ENCODE data around the gene CCT6A.
"Not testable (repeated sequence)": the region's sequence is repeated elsewhere in the genome, so short reads cannot be mapped to it uniquely, and the experiment has no call there.

The CCT6A gene, protein sequence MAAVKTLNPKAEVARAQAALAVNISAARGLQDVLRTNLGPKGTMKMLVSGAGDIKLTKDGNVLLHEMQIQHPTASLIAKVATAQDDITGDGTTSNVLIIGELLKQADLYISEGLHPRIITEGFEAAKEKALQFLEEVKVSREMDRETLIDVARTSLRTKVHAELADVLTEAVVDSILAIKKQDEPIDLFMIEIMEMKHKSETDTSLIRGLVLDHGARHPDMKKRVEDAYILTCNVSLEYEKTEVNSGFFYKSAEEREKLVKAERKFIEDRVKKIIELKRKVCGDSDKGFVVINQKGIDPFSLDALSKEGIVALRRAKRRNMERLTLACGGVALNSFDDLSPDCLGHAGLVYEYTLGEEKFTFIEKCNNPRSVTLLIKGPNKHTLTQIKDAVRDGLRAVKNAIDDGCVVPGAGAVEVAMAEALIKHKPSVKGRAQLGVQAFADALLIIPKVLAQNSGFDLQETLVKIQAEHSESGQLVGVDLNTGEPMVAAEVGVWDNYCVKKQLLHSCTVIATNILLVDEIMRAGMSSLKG

DNA sequence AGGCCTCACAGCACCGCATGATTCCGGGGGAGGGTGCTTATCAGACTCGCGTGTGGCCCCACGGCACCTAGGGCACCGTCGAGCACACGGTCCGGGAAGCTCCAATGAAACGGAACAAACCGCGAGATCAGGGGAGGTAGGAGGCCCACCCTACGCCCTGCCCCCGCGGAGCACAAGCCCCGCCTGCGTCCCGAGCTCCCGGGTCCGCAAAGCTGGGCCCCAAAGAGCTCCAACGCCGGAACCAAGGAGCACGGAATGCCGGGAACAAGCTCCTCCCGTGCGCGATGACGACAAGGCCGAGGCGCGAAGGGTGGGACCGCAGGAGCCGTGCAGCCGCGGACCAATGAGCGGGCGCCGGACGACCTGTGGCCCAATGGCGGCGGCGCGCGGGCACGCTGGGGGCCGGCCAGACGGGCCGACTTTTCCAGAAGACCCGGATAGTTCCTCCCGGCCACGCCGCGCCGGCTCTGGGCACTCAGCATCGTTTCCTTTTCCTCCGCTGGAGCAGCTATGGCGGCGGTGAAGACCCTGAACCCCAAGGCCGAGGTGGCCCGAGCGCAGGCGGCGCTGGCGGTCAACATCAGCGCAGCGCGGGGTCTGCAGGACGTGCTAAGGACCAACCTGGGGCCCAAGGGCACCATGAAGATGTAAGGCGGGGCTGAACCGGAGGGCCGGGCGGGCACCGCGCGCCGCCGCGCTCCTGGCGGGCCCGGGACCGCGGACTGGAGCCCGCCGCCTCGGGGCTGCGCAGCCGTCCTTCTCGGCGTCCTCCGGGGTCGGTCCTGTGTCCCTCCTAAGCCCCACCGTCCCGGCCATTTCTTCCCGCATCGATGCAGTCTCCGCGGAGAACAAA, at the start of gene CCT6A, which contains the start of gene PSPH:
TSS of gene CCT6A (plus strand) at position 427 of the 853 bp plus-strand sequence. CDS start at position 511, 84 bp downstream.
TSS of gene PSPH (minus strand) at position 106 of the 853 bp plus-strand sequence. CDS start 30,232 bp downstream, outside the sequence.
- DNase-seq, result peak; percentile 91

DNA sequence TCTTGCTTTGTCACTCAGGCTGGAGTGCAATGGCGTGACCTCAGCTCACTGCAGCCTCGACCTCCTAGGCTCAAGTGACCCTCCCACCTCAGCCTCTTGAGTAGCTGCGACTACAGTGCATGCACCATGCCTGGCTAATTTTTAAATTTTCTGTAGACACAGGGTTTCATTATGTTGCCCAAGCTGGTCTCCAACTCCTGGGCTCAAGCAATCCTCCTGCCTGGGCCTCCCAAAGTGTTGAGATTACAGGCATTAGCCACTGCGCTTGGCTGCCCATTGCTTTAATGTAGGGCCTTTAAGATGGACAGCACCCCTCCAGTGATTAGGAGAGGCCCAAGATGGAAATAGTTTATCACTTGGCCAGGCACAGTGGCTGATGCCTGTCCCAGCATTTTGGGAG, 47.8 kb upstream of the CCT6A start:
- no peak for DNase-seq

DNA sequence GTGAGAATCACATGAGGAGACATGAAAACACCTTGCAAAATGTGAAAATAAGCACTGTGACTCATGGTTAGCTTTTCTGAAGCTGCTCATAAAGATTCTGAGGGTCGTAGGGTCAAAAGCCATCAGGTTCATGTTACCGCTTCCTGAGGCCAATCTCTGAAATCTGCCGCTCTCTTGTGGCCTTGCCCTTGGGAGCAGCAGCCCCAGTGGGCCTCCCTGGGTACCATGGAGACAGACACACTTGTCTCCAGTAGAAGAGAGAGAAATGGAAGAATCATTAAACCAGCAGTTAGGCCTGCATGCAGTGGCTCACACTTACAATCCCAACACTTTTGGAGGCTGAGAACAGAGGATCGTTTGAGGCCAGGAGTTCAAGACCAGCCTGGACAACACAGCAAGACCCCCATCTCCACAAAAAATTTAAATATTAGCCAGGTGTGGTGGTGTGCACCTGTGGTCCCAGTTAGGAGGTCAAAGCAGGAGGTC, 44.4 kb upstream of the CCT6A start:
- DNase-seq, result no peak

DNA sequence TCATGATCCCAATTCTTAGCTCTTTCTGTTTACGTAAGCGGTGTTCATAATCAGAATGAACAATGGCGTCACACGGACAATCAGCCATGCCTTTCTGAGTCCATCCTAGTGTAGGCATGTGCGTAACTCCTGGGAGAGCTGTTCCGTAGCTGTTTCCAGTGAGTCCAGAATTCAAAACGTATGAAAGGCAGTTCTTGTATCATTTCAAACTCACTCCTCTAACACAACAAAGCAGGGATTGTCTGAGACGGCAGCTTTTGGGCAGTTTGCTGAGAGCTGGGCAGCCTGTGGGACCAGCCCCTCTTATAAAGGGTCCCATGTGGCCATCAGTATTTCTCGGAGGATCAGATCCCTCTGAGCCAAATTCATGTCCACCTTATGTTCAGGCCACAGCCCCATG, 43.7 kb upstream of the CCT6A start:
- DNase-seq, result no peak

DNA sequence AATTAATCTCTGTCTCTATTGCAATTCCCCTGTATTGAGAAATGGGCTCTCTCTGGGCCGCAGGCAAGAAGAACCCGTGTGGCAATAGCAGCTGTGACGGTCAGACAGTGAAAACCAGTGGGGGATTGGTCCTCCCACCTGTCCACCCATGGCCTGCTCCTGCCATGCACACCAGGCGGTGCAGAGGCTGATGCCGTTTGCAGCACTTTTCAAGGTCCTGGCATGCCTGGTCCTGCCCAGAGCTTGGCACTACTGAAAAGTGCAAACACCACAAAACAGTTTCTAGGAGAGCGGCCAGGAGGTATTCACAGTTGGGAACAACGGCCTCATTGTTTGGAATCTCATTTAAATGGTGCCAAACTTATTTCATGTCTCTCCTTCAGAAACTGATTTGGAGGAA, 41.9 kb upstream of the CCT6A start:
- DNase-seq, result no peak

DNA sequence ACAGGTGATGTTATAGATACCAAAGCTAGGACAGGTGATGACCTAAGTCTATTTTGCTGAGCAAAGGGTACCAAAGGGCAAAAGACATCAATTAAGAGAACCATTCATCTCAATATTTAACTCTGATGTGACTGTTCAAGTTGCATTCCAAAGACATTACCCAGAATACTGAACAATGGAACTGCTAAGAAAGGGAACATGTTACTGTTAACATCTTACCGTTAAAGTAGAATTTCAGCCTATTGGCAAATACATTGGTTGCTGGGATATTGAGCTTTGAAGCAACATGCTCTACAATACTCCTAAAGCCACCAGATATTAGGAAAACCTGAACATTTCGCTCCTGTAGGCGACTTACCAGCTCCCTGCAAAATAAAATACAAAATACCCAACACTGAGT, 34.5 kb upstream of the CCT6A start:
- not testable (repeated sequence) for DNase-seq

DNA sequence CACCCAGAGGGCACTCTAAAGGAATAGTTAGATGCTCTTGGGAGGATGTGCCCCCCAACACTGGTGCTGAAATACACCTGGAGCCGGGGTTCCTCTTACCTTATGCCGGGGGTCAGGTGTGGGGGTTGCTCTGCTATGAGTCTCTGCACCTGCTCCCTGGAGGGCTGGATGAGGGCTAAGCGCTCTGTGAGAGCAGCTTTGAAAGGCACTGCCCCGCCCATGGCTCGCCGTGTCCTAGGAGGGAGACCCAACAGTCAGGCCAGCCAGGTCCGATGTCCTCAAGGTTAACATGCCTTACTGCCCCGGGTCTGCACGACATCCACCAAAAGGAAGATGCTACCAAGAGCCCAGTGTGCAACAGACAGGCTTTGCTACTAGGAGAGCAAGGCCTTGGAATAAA, 32.1 kb upstream of the CCT6A start:
- DNase-seq, result no peak

DNA sequence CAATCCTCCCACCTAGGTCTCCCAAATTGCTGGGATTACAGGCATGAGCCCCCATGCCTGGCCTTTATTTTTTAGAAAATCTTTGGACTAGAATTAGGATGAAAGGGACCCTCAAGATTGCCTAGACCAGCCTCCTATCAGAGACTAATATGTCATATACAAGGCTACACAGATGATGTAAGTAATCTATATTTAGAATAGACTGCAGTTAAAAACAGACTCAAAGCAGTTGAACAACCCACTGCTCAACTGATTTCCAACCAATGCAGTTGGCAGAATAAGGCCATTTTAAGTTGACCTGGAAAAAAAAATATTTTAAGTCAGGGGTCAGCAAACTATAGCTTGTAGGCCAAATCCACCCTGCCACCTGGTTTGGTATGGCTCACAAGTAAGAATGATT, 28.1 kb upstream of the CCT6A start:
- DNase-seq, result no peak

DNA sequence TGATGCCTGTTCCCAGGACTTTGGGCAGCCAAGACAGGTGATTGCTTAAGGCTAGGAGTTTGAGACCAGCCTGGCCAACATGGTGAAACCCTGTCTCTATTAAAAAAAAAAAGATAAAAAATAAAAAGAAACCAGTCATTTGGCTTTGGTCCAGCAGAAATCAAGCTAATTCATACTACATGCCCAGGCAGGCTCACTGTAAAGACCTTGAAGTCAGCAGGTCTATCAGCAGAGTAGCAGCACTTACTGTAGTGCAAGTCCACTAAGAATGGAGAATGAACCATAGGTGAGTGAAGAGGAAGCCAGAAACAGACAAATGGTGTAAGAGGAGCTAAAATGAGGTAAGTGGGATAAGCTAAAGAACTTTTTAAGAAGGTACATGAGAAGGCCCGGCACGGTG, 25.0 kb upstream of the CCT6A start:
- no peak for DNase-seq

DNA sequence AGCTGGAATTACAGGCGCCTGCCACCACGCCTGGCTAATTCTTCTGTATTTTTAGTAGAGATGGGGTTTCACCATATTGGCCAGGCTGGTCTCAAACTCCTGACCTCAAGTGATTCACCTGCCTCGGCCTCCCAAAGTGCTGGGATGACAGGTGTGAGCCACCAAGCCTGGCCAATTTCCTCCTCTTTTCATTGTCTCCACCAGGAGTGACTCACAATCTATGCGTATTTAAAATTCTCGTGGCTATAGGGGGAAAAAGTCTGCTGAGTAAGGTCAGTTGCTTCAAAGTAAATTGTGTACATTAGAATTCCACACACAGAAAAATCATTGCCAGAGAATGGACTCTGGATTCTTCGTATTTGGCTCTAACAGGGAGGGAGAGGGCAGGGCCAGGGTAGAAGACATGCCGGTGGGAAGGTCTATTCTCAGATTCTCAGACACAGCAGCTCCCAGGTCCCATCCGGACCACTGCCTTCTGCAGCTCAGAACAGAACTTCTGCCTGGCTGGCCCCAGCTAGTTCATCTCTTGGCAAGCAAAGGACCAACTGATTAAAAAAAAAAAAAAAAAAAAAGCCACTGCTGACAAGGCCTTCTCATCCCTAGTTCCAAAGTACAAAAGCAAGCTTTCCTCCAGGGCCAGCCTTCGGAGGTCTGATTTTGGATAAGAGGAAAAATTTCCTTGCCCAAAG, 22.5 kb upstream of the CCT6A start:
- no peak for DNase-seq

DNA sequence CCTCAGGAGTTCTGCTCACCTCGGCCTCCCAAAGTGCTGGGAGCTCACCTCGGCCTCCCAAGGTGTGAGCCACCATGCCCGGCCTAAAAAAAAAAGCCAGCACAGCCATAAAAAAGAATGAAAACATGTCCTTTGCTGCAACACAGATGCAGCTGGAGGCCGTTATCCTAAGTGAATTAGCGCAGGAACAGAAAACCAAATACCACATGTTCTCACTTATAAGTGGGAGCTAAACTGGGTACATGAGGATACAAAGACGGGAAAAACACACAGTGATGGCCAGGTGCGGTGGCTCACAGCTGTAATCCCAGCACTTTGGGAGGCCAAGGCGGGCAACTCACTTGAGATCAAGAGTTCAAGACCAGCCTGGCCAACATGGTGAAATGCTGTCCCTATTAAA, 21.2 kb upstream of the CCT6A start:
- DNase-seq, result no peak

DNA sequence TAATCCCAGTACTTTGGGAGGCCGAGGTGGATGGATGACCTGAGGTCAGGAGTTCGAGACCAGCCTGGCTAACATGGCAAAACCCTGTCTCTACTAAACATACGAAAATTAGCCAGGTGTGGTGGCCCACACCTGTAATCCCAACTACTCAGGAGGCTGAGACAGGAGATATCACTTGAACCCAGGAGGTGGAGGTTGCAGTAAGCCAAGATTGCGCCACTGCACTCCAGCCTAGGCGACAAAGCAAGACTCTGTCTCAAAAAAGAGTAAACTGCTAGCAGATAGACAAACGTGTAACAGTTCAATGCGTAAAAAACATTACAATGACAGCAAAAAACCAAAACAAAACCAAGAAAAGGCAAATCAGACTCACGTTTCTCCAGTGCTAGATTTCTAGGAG, 20.0 kb upstream of the CCT6A start:
- DNase-seq, result not testable (repeated sequence)

DNA sequence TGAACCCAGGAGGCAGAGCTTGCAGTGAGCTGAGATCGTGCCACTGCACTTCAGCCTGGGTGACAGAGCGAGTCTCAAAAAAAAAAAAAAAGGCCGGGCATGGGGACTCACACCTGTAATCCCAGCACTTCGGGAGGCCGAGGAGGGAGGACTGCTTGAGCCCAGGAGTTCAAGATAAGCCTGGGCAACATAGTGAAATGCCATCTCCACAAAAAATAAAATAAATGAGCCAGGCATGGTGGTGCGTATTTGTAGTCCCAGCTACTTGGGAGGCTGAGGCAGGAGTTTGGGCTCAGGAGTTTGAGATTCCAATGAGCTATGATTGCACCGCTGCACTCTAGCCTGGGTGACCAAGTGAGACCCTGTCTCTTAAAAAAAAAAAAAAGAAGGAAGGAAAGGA, 19.0 kb upstream of the CCT6A start:
- DNase-seq, result not testable (repeated sequence)

DNA sequence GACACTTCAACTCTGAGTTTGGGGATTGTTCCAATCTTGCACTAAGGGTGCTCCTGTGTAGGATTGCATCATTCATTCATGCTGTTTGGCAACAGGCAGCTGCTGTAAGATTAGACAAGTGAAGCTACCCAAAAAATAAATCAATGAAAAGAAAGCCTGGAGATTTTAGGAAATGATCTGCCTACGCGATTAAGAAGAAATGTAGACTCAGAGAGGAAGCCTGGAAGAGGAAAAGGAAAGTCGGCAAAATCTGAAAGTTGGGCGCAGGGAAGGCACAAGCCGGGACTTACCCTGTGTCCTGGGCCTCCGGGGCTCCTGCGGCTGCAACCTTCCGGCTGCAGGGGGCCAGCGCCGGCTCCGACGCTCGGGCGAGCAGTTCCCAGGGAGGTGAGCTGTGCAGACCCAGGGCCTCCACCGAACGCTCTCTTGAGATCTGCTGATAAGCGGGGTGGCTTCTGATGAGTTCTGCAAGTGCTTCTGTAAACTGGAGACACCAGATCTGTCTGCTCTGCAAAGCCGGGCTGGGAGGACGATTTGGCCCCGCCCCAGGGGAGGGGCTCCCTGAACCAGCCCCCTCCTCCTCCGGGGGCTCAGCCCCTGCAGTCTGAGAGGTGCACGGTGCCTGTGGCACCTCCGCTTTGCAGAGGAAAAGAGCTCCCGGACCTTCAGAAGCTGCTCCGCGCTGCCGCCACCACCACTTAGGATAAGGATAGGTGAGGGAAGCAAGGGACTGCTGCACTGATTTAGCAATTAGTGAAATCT, 17.7 kb upstream of the CCT6A start:
- peak; percentile 75 for DNase-seq

DNA sequence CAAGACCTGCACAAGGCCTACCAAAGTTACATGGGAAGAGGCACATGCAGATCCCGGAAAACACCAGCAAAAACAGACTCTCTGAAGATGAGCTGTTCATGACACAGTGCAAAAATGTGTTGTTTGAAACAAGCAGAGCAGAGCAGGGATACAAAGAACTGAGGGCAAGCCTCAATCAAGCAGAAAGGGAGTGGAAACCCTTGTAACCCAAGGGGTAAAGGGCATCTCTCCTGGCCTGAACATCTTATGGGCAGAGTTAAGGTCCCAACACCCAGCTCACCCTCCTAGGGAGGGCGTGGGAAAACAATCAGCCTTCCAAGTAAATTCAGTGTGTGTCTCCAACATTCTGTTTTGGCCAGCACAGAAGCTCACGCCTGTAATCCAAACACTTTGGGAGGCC, 10.8 kb upstream of the CCT6A start:
- DNase-seq, result no peak

DNA sequence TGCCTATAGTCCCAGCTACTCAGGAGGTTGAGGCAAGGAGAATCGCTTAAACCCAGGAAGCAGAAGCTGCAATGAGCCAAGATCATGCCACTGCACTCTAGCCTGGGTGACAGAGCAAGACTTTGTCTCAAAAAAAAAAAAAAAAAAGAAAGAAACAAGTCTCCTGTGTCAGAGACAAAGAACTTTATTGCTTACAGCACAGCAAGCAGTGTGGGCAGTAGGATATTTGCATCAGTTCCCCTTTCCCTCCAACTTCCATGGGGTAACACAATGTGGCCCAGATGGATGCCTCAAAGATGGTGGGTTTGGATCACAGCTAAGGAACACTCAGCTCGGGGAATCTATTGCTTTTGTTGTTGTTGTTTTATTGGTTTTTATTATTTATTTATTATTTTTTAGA, 5.8 kb upstream of the CCT6A start:
- DNase-seq, result not testable (repeated sequence)

DNA sequence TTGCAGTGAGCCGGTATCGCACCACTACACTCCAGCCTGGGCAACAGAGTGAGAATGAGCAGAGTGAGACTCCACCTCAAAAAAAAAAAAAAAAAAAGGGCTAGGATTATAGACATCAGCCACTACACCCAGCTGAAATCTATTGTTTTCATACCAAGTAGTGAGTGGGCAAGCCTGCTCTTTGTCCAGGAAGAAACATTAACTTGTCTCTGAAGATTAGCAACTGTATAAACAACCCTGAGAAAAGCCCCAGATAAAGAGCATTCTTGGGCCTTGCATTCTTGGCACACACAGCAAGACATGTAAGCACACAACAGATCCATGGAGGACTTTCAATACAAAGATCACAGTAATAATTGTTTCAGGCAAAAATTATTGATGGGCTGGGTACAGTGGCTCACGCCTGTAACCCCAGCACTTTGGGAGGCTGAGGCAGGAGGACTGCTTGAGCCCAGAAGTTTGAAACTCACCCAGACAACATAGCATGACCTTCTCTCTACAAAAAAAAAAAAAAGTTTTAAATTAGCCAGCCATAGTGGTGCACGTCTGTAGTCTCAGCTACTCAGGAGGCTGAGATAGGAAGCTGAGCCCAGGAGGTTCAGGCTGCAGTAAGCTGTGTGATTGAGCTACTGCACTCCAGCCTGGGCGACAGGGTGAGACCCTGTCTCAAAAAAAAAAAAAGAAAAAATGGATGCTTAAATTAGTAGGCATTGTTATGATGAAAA, 4.7 kb upstream of the CCT6A start:
- no peak for DNase-seq

DNA sequence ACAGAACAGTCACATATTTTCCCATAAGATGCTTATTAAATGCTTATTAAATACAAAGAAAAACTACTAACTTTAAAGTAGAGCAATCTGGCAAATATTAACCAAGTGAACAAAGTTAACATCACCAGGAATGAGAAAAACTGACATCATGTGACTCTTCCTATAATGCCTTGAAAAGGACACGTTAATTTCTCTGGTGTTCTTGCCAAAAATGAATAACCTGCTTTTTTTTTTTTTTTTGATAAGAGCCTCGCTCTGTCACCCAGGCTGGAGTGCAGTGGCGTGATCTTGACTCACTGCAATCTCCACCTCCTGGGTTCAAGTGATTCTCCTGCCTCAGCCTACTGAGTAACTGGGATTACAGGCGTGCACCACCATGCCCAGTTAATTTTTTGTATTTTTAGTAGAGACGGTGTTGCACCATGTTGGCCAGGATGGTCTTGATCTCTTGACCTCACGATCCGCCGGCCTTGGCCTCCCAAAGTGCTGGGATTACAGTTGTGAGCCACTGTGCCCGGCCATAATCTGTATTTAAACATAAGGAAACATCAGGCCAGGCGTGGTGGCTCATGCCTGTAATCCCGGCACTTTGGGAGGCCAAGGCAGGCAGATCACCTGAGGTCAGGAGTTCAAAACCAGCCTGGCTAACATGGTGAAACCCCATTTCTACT, 4.0 kb upstream of the CCT6A start:
- DNase-seq, result not testable (repeated sequence)

DNA sequence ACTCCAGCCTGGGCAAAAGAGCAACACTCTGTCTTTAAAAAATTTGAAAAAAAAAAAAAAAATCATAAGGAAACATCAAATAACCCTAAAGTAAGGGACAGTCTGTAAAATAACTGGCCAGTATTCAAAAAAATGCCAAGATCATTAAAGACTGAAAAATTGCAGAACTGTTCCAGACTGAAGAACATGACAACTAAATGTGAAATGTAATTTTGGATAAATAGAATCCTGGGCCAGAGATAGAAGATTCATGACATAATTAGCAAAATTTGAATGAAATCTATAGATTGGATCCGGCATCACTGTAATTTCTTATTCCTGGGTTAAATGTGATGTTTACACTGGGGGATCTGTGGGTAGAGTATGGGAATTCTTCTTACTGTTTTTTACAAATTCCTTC, 3.3 kb upstream of the CCT6A start:
- DNase-seq, result no peak

DNA sequence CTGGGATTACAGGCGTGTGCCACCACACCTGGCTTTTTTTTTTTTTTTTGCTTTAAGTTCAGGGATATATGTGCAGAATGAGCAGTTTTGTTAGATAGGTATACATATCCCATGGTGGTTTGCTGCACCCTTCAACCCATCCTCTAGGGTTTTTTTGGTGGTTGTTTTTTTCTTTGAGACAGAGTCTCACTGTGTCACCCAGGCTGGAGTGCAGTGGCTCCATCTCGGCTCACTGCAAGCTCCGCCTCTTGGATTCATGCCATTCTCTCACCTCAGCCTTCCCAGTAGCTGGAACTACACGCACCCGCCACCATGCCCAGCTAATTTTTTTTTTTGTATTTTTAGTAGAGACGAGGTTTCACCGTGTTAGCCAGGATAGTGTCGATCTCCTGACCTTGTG, 2.8 kb upstream of the CCT6A start:
- DNase-seq, result not testable (repeated sequence)

DNA sequence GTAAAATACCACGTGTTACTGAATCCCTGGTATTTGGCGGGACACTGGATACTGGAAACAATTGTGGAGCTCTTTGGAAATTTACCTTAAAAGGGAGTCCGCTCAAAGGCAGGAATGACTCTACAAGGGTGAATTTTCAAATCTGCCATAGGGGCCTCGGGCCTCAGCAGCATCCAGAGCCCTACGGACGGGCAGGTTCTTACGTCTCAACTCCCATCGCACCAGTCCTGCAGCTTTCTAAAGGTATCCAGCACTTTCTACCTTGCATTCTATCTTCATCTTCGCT, 569 bp upstream of the CCT6A start:
- no peak for DNase-seq
